ENCODE data around the gene LCE3E.
A peak's percentile ranks its signal among the peaks of the same experiment; 100 is the strongest.

LCE3E gene

GRCh38 chr1:152519851-152520250 lies 46.7 kb downstream of the LCE3E start:
- no peaks in the 10 kb centered on the region for H3K36me3 ChIP-seq (ENCODE audit: control insufficient read depth in 2 of 2, insufficient read depth in 1 of 2, low read length in 2 of 2)
- no peak for TF ChIP-seq BCL11B (tag by site-specific recombination; IDR thresholded peaks at IDR 0.05; ENCODE audit: low read depth)
- TF ChIP-seq ZNF658 (tag by site-specific recombination; IDR thresholded peaks at IDR 0.05): no peak
- TF ChIP-seq, protein P1, sequence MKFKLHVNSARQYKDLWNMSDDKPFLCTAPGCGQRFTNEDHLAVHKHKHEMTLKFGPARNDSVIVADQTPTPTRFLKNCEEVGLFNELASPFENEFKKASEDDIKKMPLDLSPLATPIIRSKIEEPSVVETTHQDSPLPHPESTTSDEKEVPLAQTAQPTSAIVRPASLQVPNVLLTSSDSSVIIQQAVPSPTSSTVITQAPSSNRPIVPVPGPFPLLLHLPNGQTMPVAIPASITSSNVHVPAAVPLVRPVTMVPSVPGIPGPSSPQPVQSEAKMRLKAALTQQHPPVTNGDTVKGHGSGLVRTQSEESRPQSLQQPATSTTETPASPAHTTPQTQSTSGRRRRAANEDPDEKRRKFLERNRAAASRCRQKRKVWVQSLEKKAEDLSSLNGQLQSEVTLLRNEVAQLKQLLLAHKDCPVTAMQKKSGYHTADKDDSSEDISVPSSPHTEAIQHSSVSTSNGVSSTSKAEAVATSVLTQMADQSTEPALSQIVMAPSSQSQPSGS (tag by site-specific recombination; IDR thresholded peaks at IDR 0.05; ENCODE audit: low read depth): no peak
- no peak for TF ChIP-seq ZNF239 (tag by site-specific recombination; IDR thresholded peaks at IDR 0.05)
- no peak for TF ChIP-seq ZNF664 (tag by site-specific recombination; IDR thresholded peaks at IDR 0.05)
- TF ChIP-seq EGR2 (tag by site-specific recombination; IDR thresholded peaks at IDR 0.05; ENCODE audit: low read depth): no peak
- no peak for TF ChIP-seq ZFP3 (tag by site-specific recombination; IDR thresholded peaks at IDR 0.05; ENCODE audit: low read depth)
- no peak for TF ChIP-seq PATZ1 (tag by site-specific recombination; IDR thresholded peaks at IDR 0.05)
- no peak for TF ChIP-seq ZNF660 (tag by site-specific recombination; IDR thresholded peaks at IDR 0.05)
- no peak for TF ChIP-seq ZNF302 (tag by site-specific recombination; IDR thresholded peaks at IDR 0.05; ENCODE audit: low read depth)
- no peak for TF ChIP-seq ZBTB20 (tag by site-specific recombination; IDR thresholded peaks at IDR 0.05)
- no peak for TF ChIP-seq ELK4 (IDR thresholded peaks at IDR 0.05; ENCODE audit: borderline replicate concordance, low read depth, low read length)
- no peak for TF ChIP-seq ZBTB17 (tag by site-specific recombination; IDR thresholded peaks at IDR 0.05)
- TF ChIP-seq ZEB2 (tag by site-specific recombination; IDR thresholded peaks at IDR 0.05): no peak
- no peak for TF ChIP-seq ZNF777 (tag by site-specific recombination; IDR thresholded peaks at IDR 0.05; ENCODE audit: borderline replicate concordance)
- no peak for TF ChIP-seq ZNF639 (tag by site-specific recombination; IDR thresholded peaks at IDR 0.05)
- no peak for TF ChIP-seq ZNF629 (tag by site-specific recombination; IDR thresholded peaks at IDR 0.05)
- no peak for TF ChIP-seq WT1 (tag by site-specific recombination; IDR thresholded peaks at IDR 0.05)
- ChIA-PET POLR2A (no interaction called here), CTCF (no interaction called here)
- no peak overlapping the region for H3K27ac ChIP-seq (ENCODE audit: extremely low read depth, low read depth, low read length)
- no peak overlapping the region for H3K4me3 ChIP-seq (ENCODE audit: low read depth, low read length)
- H3K4me1 ChIP-seq (ENCODE audit: control insufficient read depth, insufficient read depth, low read length): no peaks in the 10 kb centered on the region
- H3K9me3 ChIP-seq (ENCODE audit: control insufficient read depth, insufficient read depth, low read depth, low read length): no peaks in the 10 kb centered on the region

DNA sequence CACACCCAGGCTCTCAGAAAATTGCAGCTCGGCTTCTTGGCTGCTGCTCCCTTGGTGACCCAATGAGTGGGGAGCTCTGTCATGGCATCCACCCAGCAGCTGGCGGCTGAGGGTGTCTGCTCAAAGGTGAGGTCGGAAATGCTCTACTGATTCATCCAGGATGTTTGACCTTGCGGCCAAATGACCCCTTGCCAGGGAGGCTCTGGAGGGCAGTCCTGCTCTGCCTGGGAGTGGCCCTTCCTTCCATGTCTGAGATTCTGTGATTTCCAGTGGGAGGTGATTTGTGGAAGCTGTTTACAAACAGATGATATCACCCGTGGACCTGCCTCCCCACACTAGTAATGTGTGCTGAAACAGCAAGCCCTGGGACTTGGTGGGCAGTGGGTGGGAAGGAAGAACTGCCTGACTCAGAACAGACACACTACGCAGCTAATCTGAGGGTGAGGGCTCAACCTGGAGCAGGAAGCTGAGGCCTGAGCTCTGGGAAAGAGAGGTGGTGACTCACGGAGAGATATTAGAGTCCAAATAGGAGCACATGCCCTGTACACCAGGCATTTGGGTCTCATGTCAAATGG lies 49.3 kb downstream of the LCE3E start:
- Histone ChIP-seq H3K4me3 (ENCODE audit: low read depth, low read length) (no peak overlapping the region), H3K27ac (ENCODE audit: extremely low read depth, low read depth, low read length) (no peak overlapping the region), H3K9me3 (ENCODE audit: control insufficient read depth, insufficient read depth, low read depth, low read length) (no peaks in the 10 kb centered on the region), H3K36me3 (ENCODE audit: control insufficient read depth in 2 of 2, insufficient read depth in 1 of 2, low read length in 2 of 2) (no peaks in the 10 kb centered on the region), H3K4me1 (ENCODE audit: control insufficient read depth, insufficient read depth, low read length) (no peaks in the 10 kb centered on the region)
- POLR2A ChIA-PET: no interaction called here
- CTCF ChIA-PET: interaction anchor here (0.9 kb wide), 1 partner anchor 16 kb away, joined by 3 read pairs; no protein-coding TSS in a partner anchor
- TF ChIP-seq ZFHX2 (tag by site-specific recombination; conservative IDR thresholded peaks at IDR 0.05) (peak; percentile 42; the same call in 1 of the 2 replicates), ZNF777 (tag by site-specific recombination; IDR thresholded peaks at IDR 0.05; ENCODE audit: borderline replicate concordance) (no peak), EGR2 (tag by site-specific recombination; IDR thresholded peaks at IDR 0.05; ENCODE audit: low read depth) (peak; percentile 48; the same call in 1 of the 2 replicates)

All from HEK293 (cell line).